Lower lobe of right lung (tissue), 2 donors: ENCODE data around the gene MAN2B2. TPM values are rescaled to one million over a fixed set of nuclear protein-coding genes. Genes with fewer than 3 reads are reported as not detected.
"Not testable (repeated sequence)": the region's sequence is repeated elsewhere in the genome, so short reads cannot be mapped to it uniquely, and the experiment has no call there.

Source experiments
- ATAC-seq, 2 donors: fragments of 200-7000 bp; cut with Tn5 transposase; one replicate each; pipeline ENCODE4 v1.9.1; 2020 to 2022; ENCODE audit warnings: mild to moderate bottlenecking in 2 of 2, moderate library complexity in 2 of 2
- DNase-seq: peaks from one replicate; pipeline ENCODE4 v3.0.0-alpha.2; 2020
- H3K27ac ChIP-seq: fragments of 200-600 bp; one replicate; pipeline ENCODE4 v1.8.0; 2022
- H3K27me3 ChIP-seq: fragments of 200-600 bp; one replicate; pipeline ENCODE4 v1.8.0; 2022; ENCODE audit warnings: low read depth
- H3K36me3 ChIP-seq: fragments of 200-600 bp; one replicate; pipeline ENCODE4 v1.8.0; 2022; ENCODE audit warnings: mild to moderate bottlenecking
- H3K4me1 ChIP-seq: fragments of 200-600 bp; one replicate; pipeline ENCODE4 v1.8.0; 2022
- H3K4me3 ChIP-seq: fragments of 200-600 bp; one replicate; pipeline ENCODE4 v1.8.0; 2022; ENCODE audit warnings: mild to moderate bottlenecking
- H3K9me3 ChIP-seq: fragments of 200-600 bp; one replicate; pipeline ENCODE4 v1.8.0; 2022
- intact Hi-C: fragments of 100-400 bp; cut with DNase I; formaldehyde crosslinking; loops from one replicate; pipeline ENCODE4 v1.11.0; 2022
- total RNA-seq: library from RNA; stranded (reverse); fragmentation: NEBNext Ultra II Directional; extraction: Animal tissue kit (Norgen Biotek cat#: 25700); gene quantifications from one replicate; pipeline ENCODE4 v1.2.1, GENCODE V29; 2021
- TF ChIP-seq, protein P1 (sequence below): fragments of 200-600 bp; IDR thresholded peaks from one replicate; pipeline ENCODE4 v1.8.0; 2022; ENCODE audit warnings: antibody characterized with exemption, mild to moderate bottlenecking
- donor health status: DM: no; HTN: yes; CAD: no; lungs with severe emphysema.

The MAN2B2 gene
- total RNA-seq, 1 donor from 2014 or later, result 41.2 TPM

- no peak for ATAC-seq
- Histone ChIP-seq H3K9me3 (no peaks in the 10 kb centered on the region), H3K27ac (no peak overlapping the region), H3K4me3 (no peak overlapping the region), H3K4me1 (no peaks in the 10 kb centered on the region), H3K36me3 (no peaks in the 10 kb centered on the region), H3K27me3 (no peaks in the 10 kb centered on the region)
- no peak for DNase-seq
- TF ChIP-seq, protein P1, sequence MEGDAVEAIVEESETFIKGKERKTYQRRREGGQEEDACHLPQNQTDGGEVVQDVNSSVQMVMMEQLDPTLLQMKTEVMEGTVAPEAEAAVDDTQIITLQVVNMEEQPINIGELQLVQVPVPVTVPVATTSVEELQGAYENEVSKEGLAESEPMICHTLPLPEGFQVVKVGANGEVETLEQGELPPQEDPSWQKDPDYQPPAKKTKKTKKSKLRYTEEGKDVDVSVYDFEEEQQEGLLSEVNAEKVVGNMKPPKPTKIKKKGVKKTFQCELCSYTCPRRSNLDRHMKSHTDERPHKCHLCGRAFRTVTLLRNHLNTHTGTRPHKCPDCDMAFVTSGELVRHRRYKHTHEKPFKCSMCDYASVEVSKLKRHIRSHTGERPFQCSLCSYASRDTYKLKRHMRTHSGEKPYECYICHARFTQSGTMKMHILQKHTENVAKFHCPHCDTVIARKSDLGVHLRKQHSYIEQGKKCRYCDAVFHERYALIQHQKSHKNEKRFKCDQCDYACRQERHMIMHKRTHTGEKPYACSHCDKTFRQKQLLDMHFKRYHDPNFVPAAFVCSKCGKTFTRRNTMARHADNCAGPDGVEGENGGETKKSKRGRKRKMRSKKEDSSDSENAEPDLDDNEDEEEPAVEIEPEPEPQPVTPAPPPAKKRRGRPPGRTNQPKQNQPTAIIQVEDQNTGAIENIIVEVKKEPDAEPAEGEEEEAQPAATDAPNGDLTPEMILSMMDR, result no peak
- intact Hi-C loops, result no loop called here
Measured at GRCh38 chr4:6626066-6626465, 51.1 kb downstream of the MAN2B2 start.

GRCh38 chr4:6627832-6628231 is 52.8 kb downstream of the MAN2B2 start:
- Histone ChIP-seq H3K27ac (no peak overlapping the region), H3K9me3 (no peaks in the 10 kb centered on the region), H3K4me1 (no peaks in the 10 kb centered on the region), H3K4me3 (no peak overlapping the region), H3K27me3 (no peaks in the 10 kb centered on the region), H3K36me3 (no peaks in the 10 kb centered on the region)
- DNase-seq, result no peak
- intact Hi-C loops, result no loop called here
- no peak for ATAC-seq
- TF ChIP-seq, protein P1, result no peak

- H3K9me3 ChIP-seq, intact Hi-C loops, ATAC-seq, H3K4me3 ChIP-seq, H3K4me1 ChIP-seq, H3K36me3 ChIP-seq, H3K27me3 ChIP-seq, H3K27ac ChIP-seq, DNase-seq: not testable (repeated sequence)
Measured at GRCh38 chr4:6628484-6628883, 53.5 kb downstream of the MAN2B2 start.

DNA sequence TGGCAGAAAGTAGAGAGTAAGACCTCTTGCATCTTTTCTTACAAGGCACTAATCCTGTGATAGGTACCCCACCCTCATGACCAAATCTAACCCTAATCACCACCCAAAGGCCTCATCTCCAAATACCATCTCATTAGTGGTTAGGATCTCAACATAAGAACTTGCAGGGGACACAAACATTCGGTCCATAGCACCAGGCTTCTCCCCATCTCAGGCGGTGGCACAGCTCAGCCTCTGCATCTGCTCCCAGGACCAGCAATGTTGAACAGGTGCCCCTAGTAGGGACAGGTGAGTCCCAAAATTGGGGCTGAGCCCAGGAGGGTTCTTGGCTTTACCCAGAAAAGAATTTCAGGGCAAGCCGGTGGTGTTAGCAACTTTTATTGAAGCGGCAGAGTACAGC is 57.1 kb downstream of the MAN2B2 start:
- Histone ChIP-seq H3K4me3 (no peak overlapping the region), H3K27me3 (no peaks in the 10 kb centered on the region), H3K36me3 (no peaks in the 10 kb centered on the region), H3K9me3 (no peaks in the 10 kb centered on the region), H3K4me1 (no peaks in the 10 kb centered on the region), H3K27ac (no peak overlapping the region)
- intact Hi-C loops, result no loop called here
- no peak for DNase-seq
- TF ChIP-seq, protein P1, result no peak
- no peak for ATAC-seq

DNA sequence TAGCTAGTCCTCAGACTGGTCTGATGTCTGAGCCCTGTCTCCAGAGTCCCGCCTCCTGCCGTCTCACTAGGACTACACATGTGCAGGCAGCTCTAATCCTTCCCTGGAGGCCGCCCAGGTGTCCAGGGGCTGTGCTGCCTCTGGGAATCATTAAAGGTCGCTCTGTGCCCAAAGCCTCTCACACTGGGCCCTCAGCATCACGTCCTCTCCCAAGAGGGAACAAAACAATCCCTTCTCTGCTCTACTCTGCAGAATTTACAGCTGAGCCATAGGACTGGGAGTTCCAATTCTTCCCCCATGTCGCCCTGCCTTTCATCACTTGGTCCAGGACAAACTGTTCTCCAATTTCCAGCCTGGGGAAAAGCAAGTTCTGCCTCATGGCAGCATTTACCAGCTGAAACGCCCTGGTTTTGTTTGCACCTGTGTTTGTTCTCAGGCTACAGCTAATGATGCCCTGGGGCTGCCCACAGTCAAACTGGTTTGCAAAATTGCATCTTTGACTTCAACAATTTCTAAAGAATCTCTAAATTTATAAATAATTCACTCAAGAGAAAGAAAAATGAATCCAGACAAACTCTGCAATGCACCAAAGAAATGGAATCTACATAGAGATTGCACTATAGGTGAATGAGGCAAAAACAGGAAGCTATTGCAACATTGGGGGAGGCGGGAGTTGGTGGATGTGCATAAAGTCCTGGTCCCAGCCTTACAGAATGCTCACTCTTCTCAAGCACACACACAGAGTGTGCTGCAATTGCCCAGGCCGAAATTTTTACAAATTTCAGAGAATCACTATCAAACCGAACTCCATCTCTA is 58.3 kb downstream of the MAN2B2 start:
- DNase-seq, result no peak
- H3K4me3 ChIP-seq, result no peak overlapping the region
- TF ChIP-seq, protein P1, result no peak
- peak in 1 of 2 donors; percentile 54 for ATAC-seq
- no peaks in the 10 kb centered on the region for H3K4me1 ChIP-seq
- intact Hi-C loops, result no loop called here
- H3K27ac ChIP-seq, result no peak overlapping the region
- H3K9me3 ChIP-seq, result no peaks in the 10 kb centered on the region
- H3K36me3 ChIP-seq, result no peaks in the 10 kb centered on the region
- no peaks in the 10 kb centered on the region for H3K27me3 ChIP-seq

DNA sequence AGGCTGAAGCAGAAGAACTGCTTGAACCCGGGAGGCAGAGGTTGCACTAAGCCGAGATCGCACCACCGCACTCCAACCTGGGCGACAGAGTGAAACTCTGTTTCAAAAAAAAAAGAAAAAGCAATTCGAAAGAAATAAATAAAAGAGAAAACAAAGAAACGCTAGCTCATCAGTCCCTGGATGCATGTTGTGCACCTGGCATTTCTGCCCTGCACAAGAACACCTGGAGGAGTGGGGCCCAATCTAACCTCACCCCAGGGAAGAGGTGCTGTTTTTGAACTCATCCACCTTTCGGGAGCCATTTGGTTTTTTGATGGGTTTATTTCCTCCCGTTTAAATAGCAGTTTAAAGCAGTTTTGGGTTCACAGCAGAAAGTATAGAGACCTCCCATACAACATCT is 59.8 kb downstream of the MAN2B2 start:
- H3K27me3 ChIP-seq, result no peaks in the 10 kb centered on the region
- ATAC-seq (no peak), DNase-seq (no peak)
- H3K27ac ChIP-seq, result no peak overlapping the region
- H3K4me1 ChIP-seq, result no peaks in the 10 kb centered on the region
- no peaks in the 10 kb centered on the region for H3K9me3 ChIP-seq
- TF ChIP-seq, protein P1, result no peak
- intact Hi-C loops, result no loop called here
- no peak overlapping the region for H3K4me3 ChIP-seq
- no peaks in the 10 kb centered on the region for H3K36me3 ChIP-seq
